WTC11 (cell line): Measurements from ENCODE around the gene SPINK7. TPM values are rescaled to one million over a fixed set of nuclear protein-coding genes. Genes with fewer than 3 reads are reported as not detected.

Experiments
- ATAC-seq: fragments of 200-7000 bp; cut with Tn5 transposase; 2 replicates; pipeline ENCODE4 v1.10.0; 2021; ENCODE audit warnings: mild to moderate bottlenecking, moderate library complexity
- CTCF ChIA-PET: fragments of 300-600 bp; sonication (Branson Sonifier 250); formaldehyde crosslinking; loops from one replicate; lab custom pipeline; 2021; ENCODE audit warnings: antibody characterized with exemption; lab: Charles Lee
- POLR2A ChIA-PET: fragments of 350-600 bp; sonication (Branson Sonifier 250); formaldehyde crosslinking; loops from one replicate; lab custom pipeline; 2021; ENCODE audit warnings: antibody characterized with exemption; lab: Charles Lee
- DNase-seq: peaks from one replicate; pipeline ENCODE4 v3.0.0; 2021; ENCODE audit warnings: low spot score
- H3K27ac Mint-ChIP-seq: 2 replicates; pipeline ENCODE4 v1.8.0; 2021; ENCODE audit warnings: mixed read lengths
- H3K27me3 Mint-ChIP-seq: 2 replicates; pipeline ENCODE4 v1.8.0; 2021; ENCODE audit warnings: low read depth, mild to moderate bottlenecking, moderate library complexity, mixed read lengths
- H3K36me3 Mint-ChIP-seq: 2 replicates; pipeline ENCODE4 v1.8.0; 2021; ENCODE audit warnings: mixed read lengths
- H3K4me1 Mint-ChIP-seq: 2 replicates; pipeline ENCODE4 v1.8.0; 2022; ENCODE audit warnings: mixed read lengths
- H3K4me3 Mint-ChIP-seq: 2 replicates; pipeline ENCODE4 v1.8.0; 2021; ENCODE audit warnings: mild to moderate bottlenecking, moderate library complexity, mixed read lengths
- H3K9me3 Mint-ChIP-seq: 2 replicates; pipeline ENCODE4 v1.8.0; 2021; ENCODE audit warnings: mixed read lengths
- AFF4 ChIP-seq: sonication (generic); formaldehyde crosslinking; IDR thresholded peaks from 2 replicates; pipeline ENCODE4 v1.8.1; 2023; ENCODE audit warnings: mild to moderate bottlenecking, missing genetic modification reagents, borderline replicate concordance
- E2F4 ChIP-seq: sonication (generic); formaldehyde crosslinking; IDR thresholded peaks from 2 replicates; pipeline ENCODE4 v1.8.1; 2022; ENCODE audit warnings: low read depth, mild to moderate bottlenecking, moderate library complexity, missing genetic modification reagents, borderline replicate concordance
- ESRRA ChIP-seq: sonication (generic); formaldehyde crosslinking; IDR thresholded peaks from 2 replicates; pipeline ENCODE4 v1.8.1; 2022; ENCODE audit warnings: mild to moderate bottlenecking, missing genetic modification reagents, borderline replicate concordance
- GRHL2 ChIP-seq: fragments of 250-450 bp; sonication (Bioruptor Pico); IDR thresholded peaks from 2 replicates; pipeline ENCODE4 v1.8.0; 2022; ENCODE audit warnings: mild to moderate bottlenecking, moderate library complexity; ENCODE audit not compliant: insufficient replicate concordance, severe bottlenecking
- MAX ChIP-seq: sonication (generic); formaldehyde crosslinking; IDR thresholded peaks from 2 replicates; pipeline ENCODE4 v1.8.0; 2022; ENCODE audit warnings: mild to moderate bottlenecking, missing genetic modification reagents
- NR3C1 ChIP-seq: sonication (generic); formaldehyde crosslinking; conservative IDR thresholded peaks from 2 replicates; pipeline ENCODE4 v1.8.1; 2023; ENCODE audit warnings: low read depth, mild to moderate bottlenecking, missing genetic modification reagents
- TEAD4 ChIP-seq: sonication (generic); formaldehyde crosslinking; IDR thresholded peaks from 2 replicates; pipeline ENCODE4 v1.8.0; 2022; ENCODE audit warnings: mild to moderate bottlenecking, missing genetic modification reagents
- ZNF138 ChIP-seq: sonication (generic); formaldehyde crosslinking; conservative IDR thresholded peaks from 2 replicates; pipeline ENCODE4 v1.8.1; 2022; ENCODE audit warnings: mild to moderate bottlenecking, moderate library complexity, missing genetic modification reagents
- ZNF263 ChIP-seq: sonication (generic); formaldehyde crosslinking; IDR thresholded peaks from 2 replicates; pipeline ENCODE4 v1.8.1; 2022; ENCODE audit warnings: low read depth, mild to moderate bottlenecking, moderate library complexity, missing genetic modification reagents
- ZSCAN18 ChIP-seq: fragments of 250-450 bp; sonication (Bioruptor Pico); IDR thresholded peaks from 2 replicates; pipeline ENCODE4 v2.1.2; 2022; ENCODE audit warnings: mild to moderate bottlenecking, moderate library complexity
- total RNA-seq: library from RNA; stranded (reverse); gene quantifications from 3 replicates; pipeline ENCODE4 v1.2.3, GENCODE V29; 2021
- TF ChIP-seq, protein P1 (sequence below): sonication (generic); formaldehyde crosslinking; IDR thresholded peaks from 2 replicates; pipeline ENCODE4 v1.8.0; 2022; ENCODE audit warnings: missing genetic modification reagents
- TF ChIP-seq, protein P2 (sequence below): sonication (generic); formaldehyde crosslinking; IDR thresholded peaks from 2 replicates; pipeline ENCODE4 v1.8.0; 2022; ENCODE audit warnings: mild to moderate bottlenecking, missing genetic modification reagents
- TF ChIP-seq, protein P3 (sequence below): sonication (generic); formaldehyde crosslinking; IDR thresholded peaks from 2 replicates; pipeline ENCODE4 v1.8.1; 2023; ENCODE audit warnings: mild to moderate bottlenecking, missing genetic modification reagents, moderate library complexity

SPINK7 gene
- total RNA-seq, 1 experiment from 2014 or later: not detected

GRCh38 chr5:148343046-148343407, 30.8 kb downstream of the SPINK7 start (continued):
- TF ChIP-seq TEAD4 (CRISPR knock-in tag) (no peak), GRHL2 (no peak)
- TF ChIP-seq, protein P1, sequence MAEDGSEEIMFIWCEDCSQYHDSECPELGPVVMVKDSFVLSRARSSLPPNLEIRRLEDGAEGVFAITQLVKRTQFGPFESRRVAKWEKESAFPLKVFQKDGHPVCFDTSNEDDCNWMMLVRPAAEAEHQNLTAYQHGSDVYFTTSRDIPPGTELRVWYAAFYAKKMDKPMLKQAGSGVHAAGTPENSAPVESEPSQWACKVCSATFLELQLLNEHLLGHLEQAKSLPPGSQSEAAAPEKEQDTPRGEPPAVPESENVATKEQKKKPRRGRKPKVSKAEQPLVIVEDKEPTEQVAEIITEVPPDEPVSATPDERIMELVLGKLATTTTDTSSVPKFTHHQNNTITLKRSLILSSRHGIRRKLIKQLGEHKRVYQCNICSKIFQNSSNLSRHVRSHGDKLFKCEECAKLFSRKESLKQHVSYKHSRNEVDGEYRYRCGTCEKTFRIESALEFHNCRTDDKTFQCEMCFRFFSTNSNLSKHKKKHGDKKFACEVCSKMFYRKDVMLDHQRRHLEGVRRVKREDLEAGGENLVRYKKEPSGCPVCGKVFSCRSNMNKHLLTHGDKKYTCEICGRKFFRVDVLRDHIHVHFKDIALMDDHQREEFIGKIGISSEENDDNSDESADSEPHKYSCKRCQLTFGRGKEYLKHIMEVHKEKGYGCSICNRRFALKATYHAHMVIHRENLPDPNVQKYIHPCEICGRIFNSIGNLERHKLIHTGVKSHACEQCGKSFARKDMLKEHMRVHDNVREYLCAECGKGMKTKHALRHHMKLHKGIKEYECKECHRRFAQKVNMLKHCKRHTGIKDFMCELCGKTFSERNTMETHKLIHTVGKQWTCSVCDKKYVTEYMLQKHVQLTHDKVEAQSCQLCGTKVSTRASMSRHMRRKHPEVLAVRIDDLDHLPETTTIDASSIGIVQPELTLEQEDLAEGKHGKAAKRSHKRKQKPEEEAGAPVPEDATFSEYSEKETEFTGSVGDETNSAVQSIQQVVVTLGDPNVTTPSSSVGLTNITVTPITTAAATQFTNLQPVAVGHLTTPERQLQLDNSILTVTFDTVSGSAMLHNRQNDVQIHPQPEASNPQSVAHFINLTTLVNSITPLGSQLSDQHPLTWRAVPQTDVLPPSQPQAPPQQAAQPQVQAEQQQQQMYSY: no peak
- TF ChIP-seq, all 79 proteins: peak for 0

DNA sequence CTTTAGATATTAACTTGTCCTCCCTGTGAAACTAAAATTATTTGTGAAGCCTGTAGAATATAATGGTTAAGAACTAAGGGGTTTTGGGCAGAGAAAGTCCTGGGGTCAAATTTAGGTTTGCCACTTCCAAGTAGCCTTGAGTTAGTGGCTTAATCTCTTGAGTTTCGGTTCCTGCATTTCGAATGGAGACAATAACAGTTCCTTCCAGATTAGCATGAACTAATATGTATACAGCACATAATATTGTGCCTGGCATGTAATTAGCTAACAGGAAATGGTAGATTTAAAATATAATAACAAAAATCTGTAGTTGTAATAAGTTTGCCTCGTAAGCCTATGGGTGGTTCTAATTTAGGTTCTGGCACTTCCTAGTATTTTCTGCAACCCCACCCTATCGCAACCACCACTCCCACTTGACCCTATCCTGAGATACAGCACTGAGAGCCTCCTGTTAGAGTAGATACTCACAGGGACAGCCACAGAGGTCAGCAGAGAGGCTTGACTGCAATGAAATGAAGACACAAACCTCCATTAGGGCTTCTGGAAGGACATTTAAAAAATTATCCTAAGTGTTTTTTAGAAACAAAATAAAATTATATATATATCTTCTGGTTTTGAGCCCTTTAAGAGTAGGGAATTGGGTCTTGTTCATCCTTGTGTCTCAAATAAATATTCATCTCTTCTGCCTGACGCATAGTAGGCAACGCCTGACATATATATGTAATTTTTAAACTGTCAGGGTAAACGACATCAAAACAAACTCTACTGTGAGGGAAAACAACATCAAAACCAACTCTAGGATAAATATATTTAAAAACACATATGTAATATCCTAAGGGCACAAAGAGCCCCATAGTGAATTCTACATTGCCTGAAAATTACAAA, 31.6 kb downstream of the SPINK7 start:
- Mint-ChIP-seq H3K4me1 (no peaks in the 10 kb centered on the region), H3K4me3 (no peak overlapping the region), H3K27me3 (no peaks in the 10 kb centered on the region; the same call in none of the 2 replicates), H3K27ac (peak overlapping the region; percentile 37; the same call in 1 of the 2 replicates), H3K9me3 (no peaks in the 10 kb centered on the region), H3K36me3 (no peaks in the 10 kb centered on the region)
- ChIA-PET CTCF (no interaction called here), POLR2A (no interaction called here)
- TF ChIP-seq E2F4 (no peak), ZNF263 (CRISPR knock-in tag) (no peak), NR3C1 (CRISPR knock-in tag) (no peak), MAX (CRISPR knock-in tag) (no peak), ZNF138 (CRISPR knock-in tag) (no peak), ESRRA (no peak), AFF4 (CRISPR knock-in tag) (no peak), ZSCAN18 (no peak)
- TF ChIP-seq, protein P2, sequence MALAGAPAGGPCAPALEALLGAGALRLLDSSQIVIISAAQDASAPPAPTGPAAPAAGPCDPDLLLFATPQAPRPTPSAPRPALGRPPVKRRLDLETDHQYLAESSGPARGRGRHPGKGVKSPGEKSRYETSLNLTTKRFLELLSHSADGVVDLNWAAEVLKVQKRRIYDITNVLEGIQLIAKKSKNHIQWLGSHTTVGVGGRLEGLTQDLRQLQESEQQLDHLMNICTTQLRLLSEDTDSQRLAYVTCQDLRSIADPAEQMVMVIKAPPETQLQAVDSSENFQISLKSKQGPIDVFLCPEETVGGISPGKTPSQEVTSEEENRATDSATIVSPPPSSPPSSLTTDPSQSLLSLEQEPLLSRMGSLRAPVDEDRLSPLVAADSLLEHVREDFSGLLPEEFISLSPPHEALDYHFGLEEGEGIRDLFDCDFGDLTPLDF (CRISPR knock-in tag): no peak
- TF ChIP-seq, protein P3, sequence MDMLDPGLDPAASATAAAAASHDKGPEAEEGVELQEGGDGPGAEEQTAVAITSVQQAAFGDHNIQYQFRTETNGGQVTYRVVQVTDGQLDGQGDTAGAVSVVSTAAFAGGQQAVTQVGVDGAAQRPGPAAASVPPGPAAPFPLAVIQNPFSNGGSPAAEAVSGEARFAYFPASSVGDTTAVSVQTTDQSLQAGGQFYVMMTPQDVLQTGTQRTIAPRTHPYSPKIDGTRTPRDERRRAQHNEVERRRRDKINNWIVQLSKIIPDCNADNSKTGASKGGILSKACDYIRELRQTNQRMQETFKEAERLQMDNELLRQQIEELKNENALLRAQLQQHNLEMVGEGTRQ (CRISPR knock-in tag): no peak
- DNase-seq (no peak), ATAC-seq (peak; percentile 60)
